ENCODE results near the gene GEN1. TPM values are rescaled to one million over a fixed set of nuclear protein-coding genes. Genes with fewer than 3 reads are reported as not detected.

The GEN1 gene, protein sequence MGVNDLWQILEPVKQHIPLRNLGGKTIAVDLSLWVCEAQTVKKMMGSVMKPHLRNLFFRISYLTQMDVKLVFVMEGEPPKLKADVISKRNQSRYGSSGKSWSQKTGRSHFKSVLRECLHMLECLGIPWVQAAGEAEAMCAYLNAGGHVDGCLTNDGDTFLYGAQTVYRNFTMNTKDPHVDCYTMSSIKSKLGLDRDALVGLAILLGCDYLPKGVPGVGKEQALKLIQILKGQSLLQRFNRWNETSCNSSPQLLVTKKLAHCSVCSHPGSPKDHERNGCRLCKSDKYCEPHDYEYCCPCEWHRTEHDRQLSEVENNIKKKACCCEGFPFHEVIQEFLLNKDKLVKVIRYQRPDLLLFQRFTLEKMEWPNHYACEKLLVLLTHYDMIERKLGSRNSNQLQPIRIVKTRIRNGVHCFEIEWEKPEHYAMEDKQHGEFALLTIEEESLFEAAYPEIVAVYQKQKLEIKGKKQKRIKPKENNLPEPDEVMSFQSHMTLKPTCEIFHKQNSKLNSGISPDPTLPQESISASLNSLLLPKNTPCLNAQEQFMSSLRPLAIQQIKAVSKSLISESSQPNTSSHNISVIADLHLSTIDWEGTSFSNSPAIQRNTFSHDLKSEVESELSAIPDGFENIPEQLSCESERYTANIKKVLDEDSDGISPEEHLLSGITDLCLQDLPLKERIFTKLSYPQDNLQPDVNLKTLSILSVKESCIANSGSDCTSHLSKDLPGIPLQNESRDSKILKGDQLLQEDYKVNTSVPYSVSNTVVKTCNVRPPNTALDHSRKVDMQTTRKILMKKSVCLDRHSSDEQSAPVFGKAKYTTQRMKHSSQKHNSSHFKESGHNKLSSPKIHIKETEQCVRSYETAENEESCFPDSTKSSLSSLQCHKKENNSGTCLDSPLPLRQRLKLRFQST
- 10.7 TPM for polyA plus RNA-seq
- long read RNA-seq, donor 1, full-length matches to known transcripts: 6 of 6 reads
- long read RNA-seq, donor 1, partial matches to known transcripts: 0 of 6 reads
- long read RNA-seq, donor 1, other reads (novel, unspliced or antisense): 0 of 6 reads
- long read RNA-seq, donor 2, partial matches to known transcripts: 0 of 3 reads
- long read RNA-seq, donor 2, other reads (novel, unspliced or antisense): 0 of 3 reads
- long read RNA-seq, donor 3: 0 reads
- long read RNA-seq, donor 4: 0 reads
- long read RNA-seq, donor 5, partial matches to known transcripts: 0 of 1 reads
- long read RNA-seq, donor 5, other reads (novel, unspliced or antisense): 0 of 1 reads
- long read RNA-seq, donor 6, full-length matches to known transcripts: 6 of 6 reads
- long read RNA-seq, donor 6, partial matches to known transcripts: 0 of 6 reads
- long read RNA-seq, donor 6, other reads (novel, unspliced or antisense): 0 of 6 reads
- long read RNA-seq, donor 7, full-length matches to known transcripts: 2 of 2 reads
- long read RNA-seq, donor 7, partial matches to known transcripts: 0 of 2 reads
- long read RNA-seq, donor 7, other reads (novel, unspliced or antisense): 0 of 2 reads
- long read RNA-seq, donor 8, full-length matches to known transcripts: 2 of 2 reads
- long read RNA-seq, donor 8, partial matches to known transcripts: 0 of 2 reads
- long read RNA-seq, donor 8, other reads (novel, unspliced or antisense): 0 of 2 reads
- long read RNA-seq, donor 9, partial matches to known transcripts: 0 of 1 reads
- long read RNA-seq, donor 9, other reads (novel, unspliced or antisense): 0 of 1 reads
- long read RNA-seq, donor 10, full-length matches to known transcripts: 3 of 3 reads
- long read RNA-seq, donor 10, partial matches to known transcripts: 0 of 3 reads
- long read RNA-seq, donor 10, other reads (novel, unspliced or antisense): 0 of 3 reads
- long read RNA-seq, donor 11, full-length matches to known transcripts: 2 of 2 reads
- long read RNA-seq, donor 11, partial matches to known transcripts: 0 of 2 reads
- long read RNA-seq, donor 11, other reads (novel, unspliced or antisense): 0 of 2 reads

DNA sequence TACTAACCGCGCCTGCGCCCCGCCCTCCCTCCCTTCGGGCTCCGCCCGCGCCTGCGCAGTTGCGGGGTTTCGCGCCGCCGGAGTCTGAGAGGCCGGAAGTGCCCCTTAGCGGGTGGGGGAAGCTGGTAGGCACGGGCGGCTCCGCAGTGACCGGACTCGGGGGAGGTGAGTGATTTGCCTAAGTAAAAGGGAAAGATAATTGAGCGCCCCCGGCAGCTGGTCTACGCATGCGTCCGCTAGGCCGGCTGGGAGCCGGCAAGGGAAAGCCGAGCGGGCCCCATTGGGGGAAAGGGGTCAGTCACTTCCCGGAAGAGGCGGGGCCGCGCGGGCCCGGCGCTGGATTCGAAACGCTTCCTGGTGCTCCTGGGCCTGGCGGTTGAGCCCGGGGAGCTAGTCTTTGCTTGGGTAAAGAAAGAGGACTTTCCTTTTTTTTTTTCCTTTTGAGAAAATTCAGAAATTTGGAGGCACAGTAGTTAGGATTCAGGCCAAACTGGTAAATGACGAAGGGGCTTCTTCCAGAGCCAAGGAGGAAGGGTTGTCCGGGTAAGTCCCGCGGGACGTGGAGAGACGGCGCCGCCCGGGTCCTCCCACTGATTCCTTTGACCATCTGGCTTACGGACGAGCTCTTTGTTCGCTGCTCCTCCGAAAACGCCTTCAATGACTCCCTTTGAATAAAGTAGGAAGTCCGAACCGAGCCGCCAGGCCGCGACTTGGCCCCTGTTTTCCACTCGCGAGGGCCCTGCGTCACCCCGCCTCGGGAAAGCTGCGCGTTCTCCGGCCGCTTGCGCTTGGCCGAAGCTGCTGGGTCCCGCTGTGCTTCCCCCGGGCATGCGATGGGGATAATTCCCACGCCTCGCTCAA, at the start of gene GEN1, which contains the start of gene SMC6:
Gene GEN1 (plus strand): TSS at position 336 of the 861 bp plus-strand sequence. CDS start 5,806 bp downstream, outside the sequence.
Gene SMC6 (minus strand): TSS at position 8 of the 861 bp plus-strand sequence. CDS start 7,864 bp downstream, outside the sequence.
- Histone ChIP-seq H3K9me3 (ENCODE audit: control insufficient read depth, low read depth, low read length) (no peaks in the 10 kb centered on the region), H3K27me3 (ENCODE audit: control insufficient read depth, insufficient read depth, low read length) (no peaks in the 10 kb centered on the region), H3K4me1 (ENCODE audit: control insufficient read depth, insufficient read depth, low read length) (peaks cover 6% of the 10 kb centered on the region), H3K4me3 (ENCODE audit: low read length) (peak within 1 kb of the TSS; percentile 92), H3K27ac (ENCODE audit: low read length) (peak within 1 kb of the TSS; percentile 98), H3K36me3 (ENCODE audit: control insufficient read depth, insufficient read depth, low read length) (no peaks in the 10 kb centered on the region)
- no CpG with 5 or more reads among the region's 76 CpGs for WGBS (ENCODE audit: insufficient coverage, low lambda C conversion rate)
- DNase-seq: peak; percentile 84 to 93

- no peaks in the 10 kb centered on the region for H3K4me1 ChIP-seq (ENCODE audit: control insufficient read depth, insufficient read depth, low read length)
- no peak overlapping the region for H3K4me3 ChIP-seq (ENCODE audit: low read length)
- H3K9me3 ChIP-seq (ENCODE audit: control insufficient read depth, low read depth, low read length): no peaks in the 10 kb centered on the region
- WGBS (ENCODE audit: insufficient coverage, low lambda C conversion rate): 100% methylated on average over 1 of the region's 4 CpGs
- no peak for DNase-seq
- peaks cover 40% of the 10 kb centered on the region for H3K36me3 ChIP-seq (ENCODE audit: control insufficient read depth, insufficient read depth, low read length)
- H3K27ac ChIP-seq (ENCODE audit: low read length): no peak overlapping the region
- H3K27me3 ChIP-seq (ENCODE audit: control insufficient read depth, insufficient read depth, low read length): no peaks in the 10 kb centered on the region
Observed at GRCh38 chr2:17706845-17707244, 47.1 kb upstream of the GEN1 start.

DNA sequence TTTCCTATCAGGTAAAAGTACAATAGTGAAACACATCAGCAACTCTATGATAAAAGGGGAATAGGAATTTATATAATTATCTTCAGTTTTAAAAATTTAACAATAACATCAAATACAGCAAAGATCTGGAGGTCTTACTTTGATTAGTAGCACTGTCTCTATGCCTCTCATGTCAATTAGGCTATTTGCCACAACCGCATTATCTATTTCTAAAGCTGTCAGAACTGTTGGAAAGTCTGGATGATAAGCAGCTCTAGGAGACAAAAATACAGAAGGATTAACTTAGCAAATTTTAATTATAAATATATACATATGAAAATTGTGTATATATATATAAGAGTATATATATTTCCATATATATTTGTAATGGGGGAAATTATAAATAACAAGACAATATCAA, 45.4 kb upstream of the GEN1 start:
- Histone ChIP-seq H3K27ac (ENCODE audit: low read length) (no peak overlapping the region), H3K4me3 (ENCODE audit: low read length) (no peak overlapping the region), H3K36me3 (ENCODE audit: control insufficient read depth, insufficient read depth, low read length) (peaks cover 43% of the 10 kb centered on the region), H3K9me3 (ENCODE audit: control insufficient read depth, low read depth, low read length) (no peaks in the 10 kb centered on the region), H3K27me3 (ENCODE audit: control insufficient read depth, insufficient read depth, low read length) (no peaks in the 10 kb centered on the region), H3K4me1 (ENCODE audit: control insufficient read depth, insufficient read depth, low read length) (no peaks in the 10 kb centered on the region)
- DNase-seq: no peak
- WGBS (ENCODE audit: insufficient coverage, low lambda C conversion rate): 100% methylated on average over 1 of the region's 1 CpG

GRCh38 chr2:17709897-17710296, 44.0 kb upstream of the GEN1 start:
- DNase-seq: no peak
- no peaks in the 10 kb centered on the region for H3K9me3 ChIP-seq (ENCODE audit: control insufficient read depth, low read depth, low read length)
- WGBS (ENCODE audit: insufficient coverage, low lambda C conversion rate): no CpG with 5 or more reads among the region's 2 CpGs
- no peaks in the 10 kb centered on the region for H3K4me1 ChIP-seq (ENCODE audit: control insufficient read depth, insufficient read depth, low read length)
- peaks cover 46% of the 10 kb centered on the region for H3K36me3 ChIP-seq (ENCODE audit: control insufficient read depth, insufficient read depth, low read length)
- H3K27me3 ChIP-seq (ENCODE audit: control insufficient read depth, insufficient read depth, low read length): no peaks in the 10 kb centered on the region
- H3K27ac ChIP-seq (ENCODE audit: low read length): no peak overlapping the region
- no peak overlapping the region for H3K4me3 ChIP-seq (ENCODE audit: low read length)

DNA sequence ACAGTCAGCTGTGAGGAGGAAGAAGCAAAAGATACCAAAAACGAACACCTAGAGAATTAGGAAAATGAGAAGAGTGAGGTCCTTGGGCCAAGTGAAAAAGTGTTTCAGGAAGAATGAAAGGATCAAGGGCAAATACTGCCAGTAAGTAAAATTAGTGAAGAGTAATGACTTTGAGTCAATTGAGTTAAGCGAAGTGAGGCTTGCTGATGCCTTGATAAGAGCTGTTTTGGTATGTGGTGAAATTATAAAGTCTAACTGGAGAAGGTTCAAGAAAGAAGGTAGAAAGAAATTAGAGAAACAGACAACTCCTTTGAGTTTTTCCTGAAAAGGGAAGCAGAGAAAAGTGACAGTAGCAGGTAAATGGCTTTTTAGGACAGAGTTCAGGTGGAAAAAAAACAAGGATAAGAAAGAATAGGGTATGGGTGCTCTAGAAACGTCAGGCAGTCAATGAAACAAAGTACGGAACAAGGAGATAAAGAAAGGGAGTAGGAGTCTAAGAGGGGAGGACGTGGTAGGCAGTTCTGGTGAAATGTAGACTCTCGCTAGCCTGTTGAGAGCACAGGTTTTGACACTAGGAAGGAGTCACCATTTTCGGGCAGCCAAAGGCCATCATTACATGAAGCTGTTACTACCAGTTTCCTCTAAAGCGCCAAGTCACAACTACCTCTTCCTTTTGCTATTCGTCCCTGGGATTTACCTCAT, 43.2 kb upstream of the GEN1 start:
- no peak overlapping the region for H3K27ac ChIP-seq (ENCODE audit: low read length)
- H3K4me3 ChIP-seq (ENCODE audit: low read length): no peak overlapping the region
- H3K9me3 ChIP-seq (ENCODE audit: control insufficient read depth, low read depth, low read length): no peaks in the 10 kb centered on the region
- H3K27me3 ChIP-seq (ENCODE audit: control insufficient read depth, insufficient read depth, low read length): no peaks in the 10 kb centered on the region
- no peak for DNase-seq
- no peaks in the 10 kb centered on the region for H3K4me1 ChIP-seq (ENCODE audit: control insufficient read depth, insufficient read depth, low read length)
- peaks cover 42% of the 10 kb centered on the region for H3K36me3 ChIP-seq (ENCODE audit: control insufficient read depth, insufficient read depth, low read length)
- 88% methylated on average over 5 of the region's 9 CpGs for WGBS (ENCODE audit: insufficient coverage, low lambda C conversion rate)

GRCh38 chr2:17713291-17713690, 40.6 kb upstream of the GEN1 start:
- no CpG with 5 or more reads among the region's 1 CpG for WGBS (ENCODE audit: insufficient coverage, low lambda C conversion rate)
- Histone ChIP-seq H3K36me3 (ENCODE audit: control insufficient read depth, insufficient read depth, low read length) (peaks cover 47% of the 10 kb centered on the region), H3K27me3 (ENCODE audit: control insufficient read depth, insufficient read depth, low read length) (no peaks in the 10 kb centered on the region), H3K4me3 (ENCODE audit: low read length) (no peak overlapping the region), H3K4me1 (ENCODE audit: control insufficient read depth, insufficient read depth, low read length) (no peaks in the 10 kb centered on the region), H3K9me3 (ENCODE audit: control insufficient read depth, low read depth, low read length) (no peaks in the 10 kb centered on the region), H3K27ac (ENCODE audit: low read length) (no peak overlapping the region)
- DNase-seq: no peak

- Histone ChIP-seq H3K9me3 (ENCODE audit: control insufficient read depth, low read depth, low read length) (no peaks in the 10 kb centered on the region), H3K36me3 (ENCODE audit: control insufficient read depth, insufficient read depth, low read length) (peaks cover 48% of the 10 kb centered on the region), H3K4me1 (ENCODE audit: control insufficient read depth, insufficient read depth, low read length) (no peaks in the 10 kb centered on the region), H3K4me3 (ENCODE audit: low read length) (no peak overlapping the region), H3K27ac (ENCODE audit: low read length) (no peak overlapping the region), H3K27me3 (ENCODE audit: control insufficient read depth, insufficient read depth, low read length) (no peaks in the 10 kb centered on the region)
- WGBS (ENCODE audit: insufficient coverage, low lambda C conversion rate): 100% methylated on average over 2 of the region's 4 CpGs
- no peak for DNase-seq
Observed at GRCh38 chr2:17717666-17718065, 36.3 kb upstream of the GEN1 start.

- Histone ChIP-seq H3K9me3 (ENCODE audit: control insufficient read depth, low read depth, low read length) (no peaks in the 10 kb centered on the region), H3K36me3 (ENCODE audit: control insufficient read depth, insufficient read depth, low read length) (peaks cover 46% of the 10 kb centered on the region), H3K4me3 (ENCODE audit: low read length) (no peak overlapping the region), H3K27ac (ENCODE audit: low read length) (no peak overlapping the region), H3K4me1 (ENCODE audit: control insufficient read depth, insufficient read depth, low read length) (no peaks in the 10 kb centered on the region), H3K27me3 (ENCODE audit: control insufficient read depth, insufficient read depth, low read length) (no peaks in the 10 kb centered on the region)
- DNase-seq: no peak
- no CpG with 5 or more reads among the region's 5 CpGs for WGBS (ENCODE audit: insufficient coverage, low lambda C conversion rate)
Observed at GRCh38 chr2:17718689-17719088, 35.2 kb upstream of the GEN1 start.
